ENCODE measurements around the gene ISLR. TPM values are rescaled to one million over a fixed set of nuclear protein-coding genes. Genes with fewer than 3 reads are reported as not detected.

ISLR gene
- total RNA-seq, 1 donor from 2014 or later: 108 TPM

DNA sequence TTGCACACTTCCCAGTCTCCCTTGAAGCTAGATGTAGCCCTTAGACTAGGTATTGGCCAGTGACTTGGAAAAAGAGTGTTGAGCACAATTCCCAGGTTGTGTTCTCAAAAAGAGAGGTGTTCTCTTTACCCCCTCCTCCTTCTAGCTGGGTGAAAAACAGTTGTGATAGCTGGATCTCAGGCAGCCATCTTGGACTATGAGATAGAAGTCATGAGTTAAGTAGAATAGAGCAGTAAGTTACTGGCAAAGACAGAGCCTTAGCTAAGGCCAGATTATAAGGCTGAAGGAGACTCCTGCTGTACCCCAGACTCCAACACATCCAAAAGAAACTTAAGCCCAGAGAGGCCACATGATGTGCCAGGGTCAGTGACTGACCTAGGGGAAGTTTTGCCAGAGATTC is 37.2 kb downstream of the ISLR start:
- H3K4me3 Mint-ChIP-seq (ENCODE audit: unreplicated experiment): no peak overlapping the region
- H3K27me3 Mint-ChIP-seq (ENCODE audit: unreplicated experiment): no peaks in the 10 kb centered on the region
- H3K4me1 Mint-ChIP-seq (ENCODE audit: unreplicated experiment): peaks cover 46% of the 10 kb centered on the region
- no peak for DNase-seq (ENCODE audit: extremely low spot score, unreplicated experiment)
- no peak overlapping the region for H3K27ac Mint-ChIP-seq (ENCODE audit: unreplicated experiment)
- TF ChIP-seq, protein P1, sequence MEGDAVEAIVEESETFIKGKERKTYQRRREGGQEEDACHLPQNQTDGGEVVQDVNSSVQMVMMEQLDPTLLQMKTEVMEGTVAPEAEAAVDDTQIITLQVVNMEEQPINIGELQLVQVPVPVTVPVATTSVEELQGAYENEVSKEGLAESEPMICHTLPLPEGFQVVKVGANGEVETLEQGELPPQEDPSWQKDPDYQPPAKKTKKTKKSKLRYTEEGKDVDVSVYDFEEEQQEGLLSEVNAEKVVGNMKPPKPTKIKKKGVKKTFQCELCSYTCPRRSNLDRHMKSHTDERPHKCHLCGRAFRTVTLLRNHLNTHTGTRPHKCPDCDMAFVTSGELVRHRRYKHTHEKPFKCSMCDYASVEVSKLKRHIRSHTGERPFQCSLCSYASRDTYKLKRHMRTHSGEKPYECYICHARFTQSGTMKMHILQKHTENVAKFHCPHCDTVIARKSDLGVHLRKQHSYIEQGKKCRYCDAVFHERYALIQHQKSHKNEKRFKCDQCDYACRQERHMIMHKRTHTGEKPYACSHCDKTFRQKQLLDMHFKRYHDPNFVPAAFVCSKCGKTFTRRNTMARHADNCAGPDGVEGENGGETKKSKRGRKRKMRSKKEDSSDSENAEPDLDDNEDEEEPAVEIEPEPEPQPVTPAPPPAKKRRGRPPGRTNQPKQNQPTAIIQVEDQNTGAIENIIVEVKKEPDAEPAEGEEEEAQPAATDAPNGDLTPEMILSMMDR (IDR thresholded peaks at IDR 0.05): no peak
- H3K36me3 Mint-ChIP-seq (ENCODE audit: unreplicated experiment): no peaks in the 10 kb centered on the region
- no peaks in the 10 kb centered on the region for H3K9me3 Mint-ChIP-seq (ENCODE audit: unreplicated experiment)

DNA sequence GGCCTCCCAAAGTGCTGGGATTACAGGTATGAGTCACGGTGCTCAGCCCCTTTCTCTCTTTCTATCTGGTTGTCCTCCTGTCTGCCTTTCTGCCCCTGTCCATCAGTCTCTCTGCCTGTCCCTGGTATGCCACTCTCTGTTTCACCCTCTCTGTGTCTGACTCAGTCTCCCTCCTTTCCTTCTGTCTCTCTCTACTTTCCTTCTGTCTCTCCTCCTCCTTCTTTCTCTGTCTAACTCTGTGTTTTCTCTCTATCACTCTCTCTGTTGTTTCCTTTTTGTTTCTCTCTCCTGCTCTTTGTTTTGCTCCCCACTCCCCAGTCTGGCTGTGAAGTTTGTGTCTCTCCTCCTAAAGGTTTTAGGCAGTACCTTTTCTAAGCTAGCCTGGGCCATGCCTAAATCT is 38.1 kb downstream of the ISLR start:
- Mint-ChIP-seq H3K9me3 (ENCODE audit: unreplicated experiment) (no peaks in the 10 kb centered on the region), H3K4me3 (ENCODE audit: unreplicated experiment) (no peak overlapping the region), H3K27ac (ENCODE audit: unreplicated experiment) (no peak overlapping the region), H3K36me3 (ENCODE audit: unreplicated experiment) (no peaks in the 10 kb centered on the region), H3K4me1 (ENCODE audit: unreplicated experiment) (peaks cover 49% of the 10 kb centered on the region), H3K27me3 (ENCODE audit: unreplicated experiment) (no peaks in the 10 kb centered on the region)
- TF ChIP-seq, protein P1 (IDR thresholded peaks at IDR 0.05): no peak
- DNase-seq (ENCODE audit: extremely low spot score, unreplicated experiment): no peak

DNA sequence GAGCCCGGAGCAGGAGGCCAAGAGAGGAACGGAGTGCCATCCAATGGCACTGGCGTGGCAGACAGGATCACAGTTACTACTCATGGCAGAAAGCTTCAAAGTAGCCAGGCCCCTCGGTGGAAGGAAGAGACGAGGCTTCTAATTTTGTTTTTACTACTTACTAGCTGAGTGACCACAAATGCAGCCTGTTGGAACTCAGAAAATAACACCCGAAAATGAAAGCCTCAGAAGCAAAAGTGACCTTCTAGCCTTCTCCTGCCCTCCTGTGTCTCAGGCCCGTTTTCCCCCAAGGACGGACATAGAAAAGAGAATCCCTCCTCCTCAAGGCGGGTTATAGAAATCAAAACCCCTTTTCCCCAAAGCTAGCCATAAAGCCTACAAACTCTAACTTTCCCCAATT is 39.0 kb downstream of the ISLR start:
- H3K4me3 Mint-ChIP-seq (ENCODE audit: unreplicated experiment): no peak overlapping the region

DNA sequence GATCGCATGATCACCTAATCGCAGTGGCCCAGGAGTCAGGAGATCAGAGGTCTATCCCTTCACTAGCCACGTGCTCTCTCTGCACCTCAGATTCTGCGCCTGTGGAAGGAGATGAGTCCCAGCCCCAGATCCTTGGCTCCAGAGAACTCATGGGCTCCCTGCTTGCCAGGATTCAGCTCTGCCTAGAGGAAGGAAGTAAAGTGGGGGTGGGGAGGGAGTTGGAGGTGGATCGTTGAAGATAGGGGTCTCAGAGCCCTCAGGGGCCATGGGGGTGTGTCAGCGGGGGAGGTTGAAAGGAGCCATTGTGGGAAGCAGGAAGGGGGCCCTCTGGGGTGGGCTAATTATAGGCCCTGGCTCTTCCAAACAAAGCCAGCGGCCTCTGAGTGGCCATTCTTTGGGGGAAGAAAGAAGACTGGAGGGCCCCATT is 40.4 kb downstream of the ISLR start:
- Mint-ChIP-seq H3K27ac (ENCODE audit: unreplicated experiment) (no peak overlapping the region), H3K4me1 (ENCODE audit: unreplicated experiment) (peaks cover 36% of the 10 kb centered on the region), H3K36me3 (ENCODE audit: unreplicated experiment) (no peaks in the 10 kb centered on the region), H3K4me3 (ENCODE audit: unreplicated experiment) (no peak overlapping the region), H3K27me3 (ENCODE audit: unreplicated experiment) (no peaks in the 10 kb centered on the region), H3K9me3 (ENCODE audit: unreplicated experiment) (no peaks in the 10 kb centered on the region)
- TF ChIP-seq, protein P1 (IDR thresholded peaks at IDR 0.05): no peak
- DNase-seq (ENCODE audit: extremely low spot score, unreplicated experiment): no peak

More for the DNA sequence above, 39.0 kb downstream of the ISLR start:
- Mint-ChIP-seq H3K27ac (ENCODE audit: unreplicated experiment) (no peak overlapping the region), H3K4me1 (ENCODE audit: unreplicated experiment) (peaks cover 43% of the 10 kb centered on the region), H3K9me3 (ENCODE audit: unreplicated experiment) (no peaks in the 10 kb centered on the region), H3K36me3 (ENCODE audit: unreplicated experiment) (no peaks in the 10 kb centered on the region), H3K27me3 (ENCODE audit: unreplicated experiment) (no peaks in the 10 kb centered on the region)
- no peak for DNase-seq (ENCODE audit: extremely low spot score, unreplicated experiment)
- TF ChIP-seq, protein P1 (IDR thresholded peaks at IDR 0.05): no peak

DNA sequence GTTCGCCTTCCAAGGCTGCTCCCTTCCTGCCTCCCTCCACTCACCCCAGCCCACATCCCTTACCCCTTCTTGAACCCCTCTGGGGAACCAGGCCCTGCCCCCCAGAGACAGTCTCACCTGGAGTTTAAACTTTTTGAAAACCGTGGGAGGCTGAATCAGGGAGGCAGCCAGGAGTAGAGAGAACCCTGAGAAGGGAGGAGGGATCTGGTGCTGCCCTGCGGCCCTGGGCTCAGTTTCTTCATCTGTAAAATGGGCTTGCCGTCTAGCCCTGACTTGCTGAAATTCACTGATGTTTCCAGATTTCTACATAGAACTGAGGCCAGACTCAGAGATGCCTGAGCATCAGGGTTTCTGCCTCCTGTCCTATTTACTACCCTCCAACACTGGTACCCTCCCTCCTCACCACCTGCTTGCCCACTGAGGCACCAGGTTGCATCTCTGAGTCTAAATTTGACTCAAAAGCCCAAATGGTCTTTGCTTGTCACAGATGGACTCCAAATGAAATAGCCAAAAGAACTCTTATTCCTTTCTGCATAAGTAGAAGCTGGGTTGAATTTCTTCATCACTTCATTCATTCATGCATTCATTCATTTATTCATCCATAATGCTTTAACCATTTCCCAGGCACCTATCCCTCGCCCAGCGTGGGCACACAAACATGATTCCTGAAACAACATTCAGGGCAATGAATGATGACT is 41.0 kb downstream of the ISLR start:
- DNase-seq (ENCODE audit: extremely low spot score, unreplicated experiment): no peak
- Mint-ChIP-seq H3K4me1 (ENCODE audit: unreplicated experiment) (peaks cover 30% of the 10 kb centered on the region), H3K27me3 (ENCODE audit: unreplicated experiment) (no peaks in the 10 kb centered on the region), H3K9me3 (ENCODE audit: unreplicated experiment) (no peaks in the 10 kb centered on the region), H3K27ac (ENCODE audit: unreplicated experiment) (peak overlapping the region; percentile 47), H3K36me3 (ENCODE audit: unreplicated experiment) (no peaks in the 10 kb centered on the region), H3K4me3 (ENCODE audit: unreplicated experiment) (no peak overlapping the region)
- TF ChIP-seq, protein P1 (IDR thresholded peaks at IDR 0.05): no peak
